Measurements from ENCODE around the gene ISG20L2.

ISG20L2 gene

GRCh38 chr1:156745881-156746280 is 17.3 kb upstream of the ISG20L2 start:
- H3K9me3 ChIP-seq (ENCODE audit: control insufficient read depth, insufficient read depth, low read length) = no peaks in the 10 kb centered on the region
- H3K4me2 ChIP-seq (ENCODE audit: low read length) = 0 out of 2 replicates have a peak overlapping the region, but pooled peaks have one; percentile 62
- peaks cover 20% of the 10 kb centered on the region; the same call in 1 of the 2 replicates for H4K20me1 ChIP-seq (ENCODE audit: control insufficient read depth, insufficient read depth, low read depth, low read length)
- peaks cover 31% of the 10 kb centered on the region for H3F3A ChIP-seq (ENCODE audit: control insufficient read depth, insufficient read depth)
- no peaks in the 10 kb centered on the region for H3K27me3 ChIP-seq (ENCODE audit: control insufficient read depth, low read length)
- H3K9me2 ChIP-seq (replicated peaks; ENCODE audit: control insufficient read depth, low read length) = no peaks in the 10 kb centered on the region
- TF ChIP-seq CTCF (IDR thresholded peaks at IDR 0.05; ENCODE audit: low read depth, low read length, poor library complexity, severe bottlenecking) = no peak
- no peak for TF ChIP-seq EZH2phosphoT487 (IDR thresholded peaks at IDR 0.05; ENCODE audit: borderline replicate concordance, low read length)
- no peak overlapping the region for H3K27ac ChIP-seq (ENCODE audit: low read depth, low read length)
- H3K79me2 ChIP-seq (ENCODE audit: control insufficient read depth, low read length) = peaks cover 63% of the 10 kb centered on the region
- peaks cover 58% of the 10 kb centered on the region for H3K4me1 ChIP-seq (ENCODE audit: control insufficient read depth, low read length)
- peaks cover 84% of the 10 kb centered on the region for H3K36me3 ChIP-seq (ENCODE audit: control insufficient read depth, low read length)
- no peak overlapping the region for H3K4me3 ChIP-seq (ENCODE audit: low read length)

GRCh38 chr1:156744786-156745419 is 16.3 kb upstream of the ISG20L2 start:
- Histone ChIP-seq H3K36me3 (ENCODE audit: control insufficient read depth, low read length) (peaks cover 83% of the 10 kb centered on the region), H3K4me3 (ENCODE audit: low read length) (no peak overlapping the region), H3K9me2 (replicated peaks; ENCODE audit: control insufficient read depth, low read length) (no peaks in the 10 kb centered on the region), H3K27me3 (ENCODE audit: control insufficient read depth, low read length) (no peaks in the 10 kb centered on the region), H4K20me1 (ENCODE audit: control insufficient read depth, insufficient read depth, low read depth, low read length) (peaks cover 17% of the 10 kb centered on the region; the same call in 1 of the 2 replicates), H3K79me2 (ENCODE audit: control insufficient read depth, low read length) (peaks cover 62% of the 10 kb centered on the region), H3K27ac (ENCODE audit: low read depth, low read length) (no peak overlapping the region), H3F3A (ENCODE audit: control insufficient read depth, insufficient read depth) (peaks cover 33% of the 10 kb centered on the region), H3K4me1 (ENCODE audit: control insufficient read depth, low read length) (peaks cover 58% of the 10 kb centered on the region), H3K9me3 (ENCODE audit: control insufficient read depth, insufficient read depth, low read length) (no peaks in the 10 kb centered on the region), H3K4me2 (ENCODE audit: low read length) (no peak overlapping the region)
- TF ChIP-seq EZH2phosphoT487 (IDR thresholded peaks at IDR 0.05; ENCODE audit: borderline replicate concordance, low read length) = no peak
- TF ChIP-seq CTCF (IDR thresholded peaks at IDR 0.05; ENCODE audit: low read depth, low read length, poor library complexity, severe bottlenecking) = no peak

- Histone ChIP-seq H3F3A (ENCODE audit: control insufficient read depth, insufficient read depth) (peaks cover 33% of the 10 kb centered on the region), H3K27me3 (ENCODE audit: control insufficient read depth, low read length) (no peaks in the 10 kb centered on the region), H3K36me3 (ENCODE audit: control insufficient read depth, low read length) (peaks cover 82% of the 10 kb centered on the region), H3K27ac (ENCODE audit: low read depth, low read length) (no peak overlapping the region), H3K9me2 (replicated peaks; ENCODE audit: control insufficient read depth, low read length) (no peaks in the 10 kb centered on the region), H3K4me3 (ENCODE audit: low read length) (no peak overlapping the region), H3K4me1 (ENCODE audit: control insufficient read depth, low read length) (peaks cover 58% of the 10 kb centered on the region), H3K4me2 (ENCODE audit: low read length) (no peak overlapping the region), H3K79me2 (ENCODE audit: control insufficient read depth, low read length) (peaks cover 62% of the 10 kb centered on the region), H3K9me3 (ENCODE audit: control insufficient read depth, insufficient read depth, low read length) (no peaks in the 10 kb centered on the region), H4K20me1 (ENCODE audit: control insufficient read depth, insufficient read depth, low read depth, low read length) (peaks cover 14% of the 10 kb centered on the region; the same call in 1 of the 2 replicates)
- TF ChIP-seq CTCF (IDR thresholded peaks at IDR 0.05; ENCODE audit: low read depth, low read length, poor library complexity, severe bottlenecking) = no peak
- TF ChIP-seq EZH2phosphoT487 (IDR thresholded peaks at IDR 0.05; ENCODE audit: borderline replicate concordance, low read length) = no peak
Measured at GRCh38 chr1:156744344-156744743, 15.8 kb upstream of the ISG20L2 start.
